SK-N-SH (cell line): ENCODE measurements around the gene STK11IP. TPM values are rescaled to one million over a fixed set of nuclear protein-coding genes. Genes with fewer than 3 reads are reported as not detected.
"Not testable (repeated sequence)": the region's sequence is repeated elsewhere in the genome, so short reads cannot be mapped to it uniquely, and the experiment has no call there.

ENCODE experiments used
- CTCF ChIA-PET: fragments of 300-600, 350-600 bp; formaldehyde crosslinking; extraction: SDS; loops from one replicate; lab custom pipeline; 2021; lab: Yijun Ruan, JAX
- POLR2A ChIA-PET: fragments of 350-600 bp; sonication (Branson Sonifier 250); formaldehyde crosslinking; extraction: SDS; loops from one replicate; lab custom pipeline; 2020; ENCODE audit warnings: antibody characterized with exemption, inconsistent platforms; lab: Yijun Ruan, JAX
- DNase-seq: peaks from one replicate; pipeline ENCODE4 v3.0.0; 2012
- H2AFZ ChIP-seq: fragments of 200-600 bp; sonication (generic); 2 replicates; pipeline ENCODE4 v1.8.1; 2016; ENCODE audit warnings: antibody characterized with exemption, mild to moderate bottlenecking, low read depth
- H3F3A ChIP-seq: fragments of 200-600 bp; sonication (generic); replicated peaks from 2 replicates; pipeline ENCODE3; 2016; ENCODE audit warnings: antibody characterized with exemption, mild to moderate bottlenecking; ENCODE audit not compliant: insufficient read depth
- H3K27ac ChIP-seq, 2 experiments: fragments of 200-500 bp in 1 of 2; fragments of 200-600 bp in 1 of 2; sonication (Bioruptor generic) in 1 of 2; sonication (generic), shearing (Covaris generic) in 1 of 2; 2 replicates each; pipeline versions ENCODE4 v1.5.1 to v1.6.1; 2014 to 2016; ENCODE audit warnings: low read depth in 2 of 2, inconsistent platforms in 1 of 2, low read length in 1 of 2, mild to moderate bottlenecking in 1 of 2, mixed read lengths in 1 of 2
- H3K27me3 ChIP-seq: fragments of 200-600 bp; sonication (generic), shearing (Covaris generic); 2 replicates; pipeline ENCODE4 v1.6.1; 2016; ENCODE audit warnings: mixed run types; ENCODE audit not compliant: insufficient read depth
- H3K36me3 ChIP-seq, 2 experiments: fragments of 200-500 bp in 1 of 2; fragments of 200-600 bp in 1 of 2; sonication (Bioruptor generic) in 1 of 2; sonication (generic) in 1 of 2; replicated peaks in 1 of 2; 2 replicates each; pipeline versions ENCODE3 to v1.5.1; 2014 to 2016; ENCODE audit warnings: low read length in 1 of 2, mild to moderate bottlenecking in 1 of 2; ENCODE audit not compliant: insufficient read depth in 2 of 2, control insufficient read depth in 1 of 2
- H3K4me1 ChIP-seq, 2 experiments: fragments of 200-500 bp in 1 of 2; fragments of 200-600 bp in 1 of 2; sonication (Bioruptor generic) in 1 of 2; sonication (generic), shearing (Covaris generic) in 1 of 2; 2 replicates each; pipeline versions ENCODE4 v1.5.1 to v1.6.1; 2014 to 2016; ENCODE audit warnings: low read depth in 1 of 2, low read length in 1 of 2, mixed run types in 1 of 2; ENCODE audit not compliant: insufficient read depth in 2 of 2, control insufficient read depth in 1 of 2
- H3K4me2 ChIP-seq: fragments of 200-600 bp; sonication (generic), shearing (Covaris generic); 2 replicates; pipeline ENCODE4 v1.6.1; 2017; ENCODE audit warnings: mixed run types
- H3K4me3 ChIP-seq, 2 experiments: fragments of 200-500 bp in 1 of 2; fragments of 200-600 bp in 1 of 2; sonication (Bioruptor generic) in 1 of 2; sonication (generic), shearing (Covaris generic) in 1 of 2; 2 replicates each; pipeline versions ENCODE4 v1.5.1 to v1.8.1; 2014 to 2016; ENCODE audit warnings: low read depth in 2 of 2, inconsistent platforms in 1 of 2, low read length in 1 of 2, mild to moderate bottlenecking in 1 of 2, mixed read lengths in 1 of 2, moderate library complexity in 1 of 2
- H3K79me2 ChIP-seq: fragments of 200-600 bp; sonication (generic); 2 replicates; pipeline ENCODE4 v1.8.1; 2017; ENCODE audit warnings: mild to moderate bottlenecking; ENCODE audit not compliant: insufficient read depth
- H3K9ac ChIP-seq: fragments of 200-600 bp; sonication (generic); 2 replicates; pipeline ENCODE4 v1.6.1; 2017; ENCODE audit warnings: mixed run types
- H3K9me2 ChIP-seq: fragments of 200-600 bp; sonication (generic); 2 replicates; pipeline ENCODE4 v1.6.1; 2017; ENCODE audit warnings: mixed run types
- H3K9me3 ChIP-seq: fragments of 200-600 bp; sonication (generic); 2 replicates; pipeline ENCODE4 v1.6.1; 2017; ENCODE audit warnings: mixed run types, mild to moderate bottlenecking, moderate library complexity
- H4K20me1 ChIP-seq: fragments of 200-600 bp; sonication (generic); 2 replicates; pipeline ENCODE4 v1.6.1; 2017; ENCODE audit warnings: mild to moderate bottlenecking, mixed run types; ENCODE audit not compliant: insufficient read depth
- CHD2 ChIP-seq: fragments of 150-350 bp; IDR thresholded peaks from 2 replicates; pipeline ENCODE4 v1.6.1; 2018; ENCODE audit warnings: low read length; ENCODE audit not compliant: partially characterized antibody
- EZH2phosphoT487 ChIP-seq: fragments of 200-600 bp; sonication (generic); IDR thresholded peaks from 2 replicates; pipeline ENCODE4 v1.6.1; 2017; ENCODE audit warnings: low read depth, mixed run types, mild to moderate bottlenecking, antibody characterized with exemption, moderate library complexity, borderline replicate concordance
- FOXJ3 ChIP-seq: sonication (generic); formaldehyde crosslinking; IDR thresholded peaks from 2 replicates; pipeline ENCODE4 v1.5.1; 2020; ENCODE audit warnings: mild to moderate bottlenecking, missing genetic modification reagents
- FOXM1 ChIP-seq: IDR thresholded peaks from 2 replicates; pipeline ENCODE4 v1.4.0; 2012; ENCODE audit warnings: low read depth, mild to moderate bottlenecking
- GABPA ChIP-seq: IDR thresholded peaks from 2 replicates; pipeline ENCODE4 v1.4.0; 2012; ENCODE audit warnings: low read depth, mild to moderate bottlenecking
- GATA2 ChIP-seq: sonication (generic); formaldehyde crosslinking; IDR thresholded peaks from 2 replicates; pipeline ENCODE4 v1.5.0; 2020; ENCODE audit warnings: mild to moderate bottlenecking, missing genetic modification reagents
- JUND ChIP-seq: IDR thresholded peaks from 2 replicates; pipeline ENCODE4 v1.4.0; 2012
- MEF2A ChIP-seq: IDR thresholded peaks from 2 replicates; pipeline ENCODE4 v1.4.0; 2012; ENCODE audit warnings: low read depth, borderline replicate concordance
- MXI1 ChIP-seq: IDR thresholded peaks from 2 replicates; pipeline ENCODE4 v1.6.1; 2012; ENCODE audit warnings: mild to moderate bottlenecking, low read depth, low read length, improper control_type of control experiment
- NFIC ChIP-seq: IDR thresholded peaks from 2 replicates; pipeline ENCODE4 v1.4.0; 2012; ENCODE audit warnings: borderline replicate concordance
- NRF1 ChIP-seq: IDR thresholded peaks from 2 replicates; pipeline ENCODE4 v1.6.1; 2012; ENCODE audit warnings: low read depth, mild to moderate bottlenecking, low read length
- PBX3 ChIP-seq: IDR thresholded peaks from 2 replicates; pipeline ENCODE4; 2012
- POLR2AphosphoS5 ChIP-seq: IDR thresholded peaks from 2 replicates; pipeline ENCODE4 v1.6.1; 2012; ENCODE audit warnings: low read depth, low read length
- RXRA ChIP-seq: IDR thresholded peaks from 2 replicates; pipeline ENCODE4 v1.4.0; 2012; ENCODE audit warnings: low read depth, mild to moderate bottlenecking, borderline replicate concordance
- SIN3A ChIP-seq: IDR thresholded peaks from 2 replicates; pipeline ENCODE4 v1.6.1; 2012; ENCODE audit warnings: low read depth, mild to moderate bottlenecking, low read length, moderate library complexity, borderline replicate concordance
- SMC3 ChIP-seq: IDR thresholded peaks from 2 replicates; pipeline ENCODE4 v1.6.1; 2012; ENCODE audit warnings: low read depth, low read length, improper control_type of control experiment
- TAF1 ChIP-seq: IDR thresholded peaks from 2 replicates; pipeline ENCODE4 v1.6.1; 2012; ENCODE audit warnings: low read depth, mild to moderate bottlenecking, low read length, moderate library complexity, borderline replicate concordance
- TCF12 ChIP-seq: IDR thresholded peaks from 2 replicates; pipeline ENCODE4 v1.4.0; 2012
- WGBS: methylation state at CpG from one replicate; pipeline ENCODE4 v1.1.6; 2017; ENCODE audit warnings: low lambda C conversion rate; 5-methylcytosine and 5-hydroxymethylcytosine counted together
- polyA plus RNA-seq, 3 experiments: library from polyadenylated mRNA; depleted of rRNA; stranded (reverse); fragments of >200 nt; gene quantifications; 2 replicates each; pipeline ENCODE4 v1.2.3, GENCODE V29; 2012
- TF ChIP-seq, protein P1 (sequence below): fragments of 200-600 bp; sonication (generic); IDR thresholded peaks from 2 replicates; pipeline ENCODE4 v1.6.1; 2017; ENCODE audit warnings: antibody characterized with exemption, mild to moderate bottlenecking, moderate library complexity

Gene STK11IP
- polyA plus RNA-seq, 1 of the 3 experiments (the other 2 are of a cell fraction): 22.9 TPM

DNA sequence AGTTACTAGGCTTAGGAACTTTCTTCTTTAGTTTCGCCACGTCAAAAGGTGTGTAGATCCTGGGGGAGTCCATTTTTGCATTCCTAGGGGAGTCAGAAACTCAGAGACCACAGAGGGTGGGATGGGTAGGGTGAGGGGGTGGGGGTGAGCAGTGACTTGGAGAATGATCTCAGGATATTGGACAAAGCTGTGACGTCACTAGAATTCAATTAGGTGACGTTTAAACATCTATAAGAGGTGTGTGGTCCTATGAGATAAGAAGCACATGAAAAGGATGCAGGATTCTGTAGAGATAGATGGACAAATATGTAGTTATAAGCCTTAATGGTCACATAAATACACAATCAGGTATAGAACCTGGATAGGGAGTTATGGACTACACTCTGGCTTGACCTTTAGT lies 51.3 kb downstream of the STK11IP start:
- H3K4me2 ChIP-seq: no peak overlapping the region
- H3K36me3 ChIP-seq: no peaks in the 10 kb centered on the region
- no peak overlapping the region for H3K4me3 ChIP-seq
- H3K9me3 ChIP-seq: no peaks in the 10 kb centered on the region
- POLR2A ChIA-PET: no interaction called here
- TF ChIP-seq NRF1: no peak
- TF ChIP-seq SMC3: no peak
- TF ChIP-seq POLR2AphosphoS5: no peak
- TF ChIP-seq CHD2: no peak
- no peak for TF ChIP-seq RXRA
- no peak for TF ChIP-seq JUND
- TF ChIP-seq FOXJ3: no peak
- TF ChIP-seq, all 33 proteins: peak for 0
- no peak overlapping the region for H2AFZ ChIP-seq
- CTCF ChIA-PET: interaction anchor here (0.7 to 2.6 kb wide), 3 partner anchors 9 to 107 kb away, joined by 3 to 11 read pairs (median 4); no protein-coding TSS in a partner anchor
- peaks cover 6% of the 10 kb centered on the region for H3F3A ChIP-seq
- H3K9me2 ChIP-seq: no peaks in the 10 kb centered on the region
- H4K20me1 ChIP-seq: no peaks in the 10 kb centered on the region
- no peak overlapping the region for H3K9ac ChIP-seq
- H3K4me1 ChIP-seq: peaks cover 11 to 13% of the 10 kb centered on the region in 2 experiments; a peak in 3 of 4 replicates
- DNase-seq: no peak
- H3K79me2 ChIP-seq: no peaks in the 10 kb centered on the region
- WGBS: 39% methylated on average over 4 of the region's 4 CpGs
- peaks cover 14% of the 10 kb centered on the region for H3K27me3 ChIP-seq
- no peak overlapping the region for H3K27ac ChIP-seq

DNA sequence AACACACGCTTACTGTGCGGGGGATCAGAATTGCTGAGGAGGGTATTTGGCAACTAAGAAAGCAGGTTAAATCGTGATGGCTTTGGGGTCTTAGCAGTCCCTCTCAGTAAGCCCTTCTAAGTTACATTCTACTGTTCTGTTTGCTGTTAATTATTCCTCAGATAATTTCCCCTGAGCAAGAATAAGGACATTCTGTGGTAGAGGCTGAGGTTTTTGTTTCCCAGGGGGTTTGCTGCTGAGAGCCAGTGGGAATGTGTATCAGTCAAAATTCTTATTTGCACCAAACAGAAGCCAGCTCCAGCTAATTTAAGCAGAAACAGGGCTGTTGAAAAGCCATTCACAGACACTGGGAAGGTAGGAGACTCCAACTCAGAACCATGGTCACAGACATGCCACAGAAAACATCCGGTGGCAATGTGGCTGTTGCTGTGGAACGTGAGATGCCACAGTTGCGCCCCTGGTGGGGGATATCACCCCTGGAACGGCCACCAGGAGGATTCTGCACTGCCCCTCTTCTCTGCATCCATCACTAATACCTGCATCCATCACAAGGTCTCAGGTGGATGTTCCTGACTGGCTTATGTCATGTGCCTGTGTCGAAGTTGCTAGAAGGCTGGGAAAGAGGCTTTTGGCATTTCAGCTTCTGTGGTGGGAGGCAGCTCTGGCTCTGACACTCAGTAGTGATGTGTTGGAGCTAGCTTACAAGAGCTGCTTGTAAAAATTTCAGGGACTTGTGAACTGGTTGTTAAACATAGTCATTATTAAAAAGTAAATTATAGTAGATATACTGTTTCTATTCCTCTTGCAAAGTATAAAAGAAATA lies 53.0 kb downstream of the STK11IP start:
- TF ChIP-seq NFIC: no peak
- TF ChIP-seq FOXM1: no peak
- no peak for TF ChIP-seq GABPA
- TF ChIP-seq TCF12: no peak
- no peak for TF ChIP-seq EZH2phosphoT487
- TF ChIP-seq, protein P1, sequence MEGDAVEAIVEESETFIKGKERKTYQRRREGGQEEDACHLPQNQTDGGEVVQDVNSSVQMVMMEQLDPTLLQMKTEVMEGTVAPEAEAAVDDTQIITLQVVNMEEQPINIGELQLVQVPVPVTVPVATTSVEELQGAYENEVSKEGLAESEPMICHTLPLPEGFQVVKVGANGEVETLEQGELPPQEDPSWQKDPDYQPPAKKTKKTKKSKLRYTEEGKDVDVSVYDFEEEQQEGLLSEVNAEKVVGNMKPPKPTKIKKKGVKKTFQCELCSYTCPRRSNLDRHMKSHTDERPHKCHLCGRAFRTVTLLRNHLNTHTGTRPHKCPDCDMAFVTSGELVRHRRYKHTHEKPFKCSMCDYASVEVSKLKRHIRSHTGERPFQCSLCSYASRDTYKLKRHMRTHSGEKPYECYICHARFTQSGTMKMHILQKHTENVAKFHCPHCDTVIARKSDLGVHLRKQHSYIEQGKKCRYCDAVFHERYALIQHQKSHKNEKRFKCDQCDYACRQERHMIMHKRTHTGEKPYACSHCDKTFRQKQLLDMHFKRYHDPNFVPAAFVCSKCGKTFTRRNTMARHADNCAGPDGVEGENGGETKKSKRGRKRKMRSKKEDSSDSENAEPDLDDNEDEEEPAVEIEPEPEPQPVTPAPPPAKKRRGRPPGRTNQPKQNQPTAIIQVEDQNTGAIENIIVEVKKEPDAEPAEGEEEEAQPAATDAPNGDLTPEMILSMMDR: no peak
- no peak for TF ChIP-seq MXI1
- no peak for TF ChIP-seq TAF1
- no peak for TF ChIP-seq NRF1
- TF ChIP-seq MEF2A: no peak
- TF ChIP-seq JUND: no peak
- no peak for TF ChIP-seq PBX3
- TF ChIP-seq SIN3A: no peak
- no peak for TF ChIP-seq GATA2 (CRISPR knock-in tag)
- no peak overlapping the region for H3K9ac ChIP-seq
- no peaks in the 10 kb centered on the region for H3K36me3 ChIP-seq
- 16% methylated on average over 8 of the region's 8 CpGs for WGBS
- DNase-seq: no peak
- peaks cover 14% of the 10 kb centered on the region for H3K27me3 ChIP-seq
- CTCF ChIA-PET: interaction anchor here (1.2 to 3.8 kb wide), 4 partner anchors 8 to 174 kb away, joined by 3 to 16 read pairs (median 7); no protein-coding TSS in a partner anchor
- no peak overlapping the region for H3K4me3 ChIP-seq
- H3K79me2 ChIP-seq: no peaks in the 10 kb centered on the region
- no peaks in the 10 kb centered on the region for H3K9me3 ChIP-seq
- POLR2A ChIA-PET: no interaction called here
- H3K4me2 ChIP-seq: no peak overlapping the region
- H3K27ac ChIP-seq: no peak overlapping the region
- H4K20me1 ChIP-seq: no peaks in the 10 kb centered on the region
- H2AFZ ChIP-seq: no peak overlapping the region
- no peaks in the 10 kb centered on the region for H3K9me2 ChIP-seq
- peaks cover 4 to 5% of the 10 kb centered on the region in 2 experiments; a peak in 2 of 4 replicates for H3K4me1 ChIP-seq
- H3F3A ChIP-seq: peaks cover under 1% of the 10 kb centered on the region

DNA sequence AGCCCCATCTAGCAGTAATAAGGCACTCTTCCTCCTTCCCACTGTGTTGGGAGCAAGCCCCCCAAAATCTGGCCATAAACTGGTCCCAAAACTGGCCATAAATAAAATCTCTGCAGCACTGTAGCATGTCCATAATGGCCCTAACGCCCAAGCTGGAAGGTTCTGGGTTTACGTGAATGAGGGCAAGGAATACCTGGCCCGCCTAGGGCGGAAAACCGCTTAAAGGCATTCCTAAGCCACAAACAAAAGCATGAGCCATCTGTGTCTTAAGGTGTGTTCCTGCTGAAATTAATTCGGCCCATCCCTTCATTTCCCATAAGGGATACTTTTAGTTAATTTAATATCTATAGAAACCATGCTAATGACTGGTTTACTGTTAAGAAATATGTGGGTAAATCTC lies 54.0 kb downstream of the STK11IP start:
- H3K4me1 ChIP-seq, DNase-seq, H3K36me3 ChIP-seq, H3K4me2 ChIP-seq, H3F3A ChIP-seq, POLR2A ChIA-PET, H3K9me2 ChIP-seq, H3K4me3 ChIP-seq, H3K9me3 ChIP-seq, H3K9ac ChIP-seq, H3K27ac ChIP-seq, H2AFZ ChIP-seq, H3K79me2 ChIP-seq, H4K20me1 ChIP-seq: not testable (repeated sequence)
- 42% methylated on average over 6 of the region's 6 CpGs for WGBS
- peaks cover 14% of the 10 kb centered on the region for H3K27me3 ChIP-seq
- CTCF ChIA-PET: interaction anchor here (1.2 to 3.8 kb wide), 2 partner anchors 9 to 92 kb away, joined by 3 to 16 read pairs; no protein-coding TSS in a partner anchor
